K562 (cell line): Measurements from ENCODE around the gene WNT2. TPM values are rescaled to one million over a fixed set of nuclear protein-coding genes. Genes with fewer than 3 reads are reported as not detected.

ENCODE experiments used
- ATAC-seq: fragments of 200-7000 bp; cut with Tn5 transposase; 3 replicates; pipeline ENCODE4 v1.9.1; 2020; ENCODE audit warnings: moderate library complexity
- BruUV-seq: library from RNA; stranded (reverse); fragments of 400-500 nt; replicated peaks from 2 replicates; lab custom pipeline; 2021; lab: Mats Ljungman, UMichigan
- CTCF ChIA-PET: fragments of 300-600 bp; formaldehyde crosslinking; extraction: SDS; loops from one replicate; lab custom pipeline; 2021; ENCODE audit warnings: low intra/inter-chr PET ratio; lab: Yijun Ruan, JAX
- POLR2A ChIA-PET: fragments of 300-600, 350-650 bp; sonication (Branson Sonifier 250); formaldehyde crosslinking; extraction: SDS; loops from one replicate; lab custom pipeline; 2021; ENCODE audit warnings: antibody characterized with exemption, inconsistent platforms; lab: Yijun Ruan, JAX
- DNase-seq, 4 experiments: peaks; one replicate each; pipeline versions ENCODE4 v3.0.0 to v3.0.0-alpha.2; 2011 to 2018; ENCODE audit warnings: low spot score in 3 of 4, mixed read lengths in 3 of 4; ENCODE audit errors: extremely low read depth in 1 of 4
- FAIRE-seq: peaks from 2 replicates; lab custom pipeline; 2011; peaks lifted over from hg19 to GRCh38; lab: Jason Lieb, UNC
- H2AFZ ChIP-seq: 2 replicates; pipeline ENCODE4 v1.6.0; 2011; ENCODE audit warnings: low read depth, low read length, control low read depth, inconsistent platforms
- H3K27ac ChIP-seq: fragments of 200-600 bp; 3 replicates; pipeline ENCODE4 v1.8.0; 2011; ENCODE audit warnings: low read depth, mild to moderate bottlenecking, control low read depth, inconsistent platforms, low read length, moderate library complexity, mixed read lengths; ENCODE audit errors: extremely low read depth
- H3K27me3 ChIP-seq, 2 experiments: fragments of 300-600 bp in 1 of 2; 2 replicates in 1 of 2; 3 replicates in 1 of 2; pipeline versions ENCODE4 v1.6.0 to v1.8.0; 2011; ENCODE audit warnings: inconsistent platforms in 2 of 2, low read length in 2 of 2, mild to moderate bottlenecking in 1 of 2, mixed read lengths in 1 of 2, moderate library complexity in 1 of 2; ENCODE audit not compliant: control insufficient read depth in 2 of 2, insufficient read depth in 2 of 2
- H3K36me3 ChIP-seq: fragments of 300-600 bp; 3 replicates; pipeline ENCODE4 v1.8.0; 2011; ENCODE audit warnings: mild to moderate bottlenecking, low read length, inconsistent platforms; ENCODE audit not compliant: control insufficient read depth, insufficient read depth
- H3K4me1 ChIP-seq, 2 experiments: fragments of 200-600 bp in 1 of 2; replicated peaks in 1 of 2; 2 replicates in 1 of 2; 3 replicates in 1 of 2; pipeline versions ENCODE4 v1.5.1 to v1.8.0; 2011; ENCODE audit warnings: inconsistent platforms in 2 of 2, low read length in 2 of 2, mild to moderate bottlenecking in 1 of 2, mixed read lengths in 1 of 2, moderate library complexity in 1 of 2; ENCODE audit not compliant: control insufficient read depth in 2 of 2, insufficient read depth in 2 of 2
- H3K4me2 ChIP-seq: 2 replicates; pipeline ENCODE4 v1.6.1; 2011; ENCODE audit warnings: low read length, control low read depth, inconsistent platforms, mixed read lengths; ENCODE audit not compliant: insufficient read depth
- H3K4me3 ChIP-seq: fragments of 200-600 bp; sonication (generic), shearing (Covaris generic); 2 replicates; pipeline ENCODE4 v1.5.1; 2016; ENCODE audit warnings: control low read depth, inconsistent platforms
- H3K79me2 ChIP-seq: fragments of 200-600 bp; 3 replicates; pipeline ENCODE4 v1.8.0; 2011; ENCODE audit warnings: low read length, inconsistent platforms; ENCODE audit not compliant: control insufficient read depth, insufficient read depth
- H3K9ac ChIP-seq, 2 experiments: 2 replicates each; pipeline versions ENCODE4 v1.6.0 to v1.6.1; 2011; ENCODE audit warnings: low read depth in 2 of 2, low read length in 2 of 2, control low read depth in 1 of 2, inconsistent platforms in 1 of 2, mild to moderate bottlenecking in 1 of 2, mixed read lengths in 1 of 2; ENCODE audit not compliant: insufficient read depth in 1 of 2
- H3K9me1 ChIP-seq: one replicate; pipeline ENCODE4 v1.6.0; 2011; ENCODE audit warnings: inconsistent platforms, mild to moderate bottlenecking, low read length, moderate library complexity; ENCODE audit not compliant: control insufficient read depth, insufficient read depth
- H3K9me3 ChIP-seq: replicated peaks from 2 replicates; pipeline ENCODE4 v1.5.1; 2011; ENCODE audit warnings: low read depth, low read length, inconsistent platforms; ENCODE audit not compliant: control insufficient read depth, insufficient read depth
- H4K20me1 ChIP-seq: replicated peaks from 2 replicates; pipeline ENCODE4 v1.6.1; 2011; ENCODE audit warnings: low read length, inconsistent platforms, mixed read lengths; ENCODE audit not compliant: control insufficient read depth, insufficient read depth
- RAD21 ChIP-seq, 2 experiments: fragments of 250-450 bp in 1 of 2; fragments of 450-650 bp in 1 of 2; sonication (Bioruptor Pico) in 1 of 2; formaldehyde crosslinking in 1 of 2; IDR thresholded peaks in 1 of 2; conservative IDR thresholded peaks in 1 of 2; 2 replicates each; pipeline versions ENCODE4 v1.4.0 to v1.8.0; 2020 to 2022; ENCODE audit warnings: mild to moderate bottlenecking in 2 of 2, moderate library complexity in 1 of 2
- ZNF354B ChIP-seq: fragments of 250-450 bp; sonication (Bioruptor Pico); IDR thresholded peaks from 2 replicates; pipeline ENCODE4 v1.4.0; 2020
- WGBS: fragments of 100-300 bp; shearing (Covaris generic); methylation state at CpG from one replicate; pipeline ENCODE4 v1.1.6; 2016; ENCODE audit warnings: low coverage, mixed read lengths; ENCODE audit not compliant: insufficient coverage; ENCODE audit errors: missing lambda C conversion rate; 5-methylcytosine and 5-hydroxymethylcytosine counted together
- in situ Hi-C: fragments of 300-500 bp; cut with MboI; formaldehyde crosslinking; loops from 4 replicates; pipeline ENCODE4 v1.15.0; 2018; ENCODE audit warnings: inconsistent platforms, mixed read lengths
- intact Hi-C: fragments of 100-400 bp; cut with micrococcal nuclease; formaldehyde crosslinking; loops from 2 replicates; pipeline ENCODE4 v1.14.2; 2022
- polyA plus RNA-seq, 8 experiments: library from polyadenylated mRNA; depleted of rRNA in 4 of 8; stranded (reverse) in 5 of 8; unstranded in 3 of 8; fragments of >200 nt; fragmentation: Nextera tagmentation in 2 of 8; fragmentation: Illumina TruSeq in 1 of 8; extraction: Ambion mirVana in 2 of 8; extraction: Trizol in 1 of 8; gene quantifications; 2 replicates each; pipeline versions ENCODE4 v1.2.1 to v1.2.3, GENCODE V29; 2011 to 2014; ENCODE audit warnings: inconsistent platforms in 1 of 8, missing spikeins in 1 of 8
- total RNA-seq, 7 experiments: library from RNA; depleted of rRNA in 6 of 7; stranded (reverse); fragments of >200 nt in 6 of 7; fragmentation: Illumina TruSeq in 2 of 7; extraction: Trizol in 2 of 7; gene quantifications; 2 replicates each; pipeline versions ENCODE4 v1.2.1 to v1.2.3, GENCODE V29; 2011 to 2021; ENCODE audit warnings: low replicate concordance in 1 of 7
- TF ChIP-seq, protein P1 (sequence below): sonication (generic); formaldehyde crosslinking; IDR thresholded peaks from 2 replicates; pipeline ENCODE4 v1.8.0; 2022; ENCODE audit warnings: mild to moderate bottlenecking, missing genetic modification reagents
- TF ChIP-seq, protein P2 (sequence below), 2 experiments: fragments of 200-800 bp in 1 of 2; sonication (Bioruptor generic) in 1 of 2; sonication (generic) in 1 of 2; formaldehyde crosslinking in 1 of 2; IDR thresholded peaks in 1 of 2; conservative IDR thresholded peaks in 1 of 2; 2 replicates each; pipeline versions ENCODE4 v1.5.0 to v1.6.1; 2016 to 2020; ENCODE audit warnings: missing compliant biosample characterization in 1 of 2, missing genetic modification characterization in 1 of 2, missing genetic modification reagents in 1 of 2
- TF ChIP-seq, protein P3 (sequence below), 3 experiments: IDR thresholded peaks in 2 of 3; conservative IDR thresholded peaks in 1 of 3; 2 replicates each; pipeline ENCODE4 v1.5.1; 2011 to 2012; ENCODE audit warnings: low read length in 3 of 3, mild to moderate bottlenecking in 3 of 3, control low read depth in 2 of 3, improper control_type of control experiment in 1 of 3, inconsistent platforms in 1 of 3, low read depth in 1 of 3, mixed read lengths in 1 of 3, moderate library complexity in 1 of 3; ENCODE audit not compliant: insufficient read depth in 2 of 3

WNT2 gene
- total and polyA plus RNA-seq, 9 of the 15 experiments (the other 6 are each of a cell fraction or from before 2014, with no cell fraction given) = 0.04 TPM; not detected in 8

DNA sequence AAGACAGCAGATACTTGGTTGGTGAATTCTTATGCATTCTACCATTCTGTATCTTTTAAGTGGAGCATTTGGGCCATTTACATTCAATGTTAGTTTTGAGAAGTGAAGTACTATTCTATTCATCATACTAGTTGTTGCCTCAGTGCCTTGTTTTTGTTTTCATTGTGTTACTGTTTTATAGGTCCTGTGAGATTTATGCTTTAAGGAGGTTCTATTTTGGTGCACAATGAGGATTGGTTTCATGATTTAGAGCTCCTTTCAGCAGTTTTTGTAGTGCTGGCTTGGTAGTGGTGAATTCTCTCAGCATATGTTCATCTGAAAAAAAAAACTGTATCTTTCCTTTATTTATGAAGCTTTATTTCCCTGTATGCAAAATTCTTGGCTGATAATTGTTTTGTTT lies 23.3 kb upstream of the WNT2 start (continued):
- TF ChIP-seq, protein P1, sequence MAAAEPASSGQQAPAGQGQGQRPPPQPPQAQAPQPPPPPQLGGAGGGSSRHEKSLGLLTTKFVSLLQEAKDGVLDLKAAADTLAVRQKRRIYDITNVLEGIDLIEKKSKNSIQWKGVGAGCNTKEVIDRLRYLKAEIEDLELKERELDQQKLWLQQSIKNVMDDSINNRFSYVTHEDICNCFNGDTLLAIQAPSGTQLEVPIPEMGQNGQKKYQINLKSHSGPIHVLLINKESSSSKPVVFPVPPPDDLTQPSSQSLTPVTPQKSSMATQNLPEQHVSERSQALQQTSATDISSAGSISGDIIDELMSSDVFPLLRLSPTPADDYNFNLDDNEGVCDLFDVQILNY = no peak

DNA sequence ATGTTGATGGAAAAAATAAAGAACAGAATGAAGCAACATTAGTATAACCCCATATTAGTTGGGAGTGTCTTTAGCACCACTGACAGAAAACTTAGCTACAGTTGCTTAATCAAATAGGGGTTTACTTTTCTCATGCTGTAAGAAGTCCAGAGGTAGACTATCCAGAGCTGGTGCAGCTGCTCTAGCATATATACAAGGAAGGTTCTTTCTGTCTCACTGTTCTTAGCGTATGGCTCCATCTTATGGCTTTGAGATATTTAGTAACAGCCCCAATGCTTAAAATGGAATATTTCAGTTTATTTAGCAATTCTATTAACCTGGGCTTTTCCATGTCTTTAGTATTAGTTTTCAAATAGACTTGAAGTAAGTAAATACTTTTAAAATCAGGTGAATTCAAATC lies 15.2 kb upstream of the WNT2 start:
- H3K9me3 ChIP-seq = no peaks in the 10 kb centered on the region

More for the DNA sequence above, 15.2 kb upstream of the WNT2 start:
- WGBS = 0% methylated on average over 1 of the region's 1 CpG
- H2AFZ ChIP-seq = no peak overlapping the region
- H3K27me3 ChIP-seq = no peaks in the 10 kb centered on the region
- TF ChIP-seq RAD21 (CRISPR knock-in tag; conservative IDR thresholded peaks at IDR 0.05 in 1 of 2, IDR thresholded peaks at IDR 0.05 in 1 of 2) (peak in 1 of 2 experiments; percentile 58; a peak in 3 of 4 replicates), ZNF354B (CRISPR knock-in tag) (no peak)
- TF ChIP-seq, protein P2, sequence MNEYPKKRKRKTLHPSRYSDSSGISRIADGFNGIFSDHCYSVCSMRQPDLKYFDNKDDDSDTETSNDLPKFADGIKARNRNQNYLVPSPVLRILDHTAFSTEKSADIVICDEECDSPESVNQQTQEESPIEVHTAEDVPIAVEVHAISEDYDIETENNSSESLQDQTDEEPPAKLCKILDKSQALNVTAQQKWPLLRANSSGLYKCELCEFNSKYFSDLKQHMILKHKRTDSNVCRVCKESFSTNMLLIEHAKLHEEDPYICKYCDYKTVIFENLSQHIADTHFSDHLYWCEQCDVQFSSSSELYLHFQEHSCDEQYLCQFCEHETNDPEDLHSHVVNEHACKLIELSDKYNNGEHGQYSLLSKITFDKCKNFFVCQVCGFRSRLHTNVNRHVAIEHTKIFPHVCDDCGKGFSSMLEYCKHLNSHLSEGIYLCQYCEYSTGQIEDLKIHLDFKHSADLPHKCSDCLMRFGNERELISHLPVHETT (CRISPR knock-in tag; conservative IDR thresholded peaks at IDR 0.05 in 1 of 2, IDR thresholded peaks at IDR 0.05 in 1 of 2) = no peak
- TF ChIP-seq, protein P3, sequence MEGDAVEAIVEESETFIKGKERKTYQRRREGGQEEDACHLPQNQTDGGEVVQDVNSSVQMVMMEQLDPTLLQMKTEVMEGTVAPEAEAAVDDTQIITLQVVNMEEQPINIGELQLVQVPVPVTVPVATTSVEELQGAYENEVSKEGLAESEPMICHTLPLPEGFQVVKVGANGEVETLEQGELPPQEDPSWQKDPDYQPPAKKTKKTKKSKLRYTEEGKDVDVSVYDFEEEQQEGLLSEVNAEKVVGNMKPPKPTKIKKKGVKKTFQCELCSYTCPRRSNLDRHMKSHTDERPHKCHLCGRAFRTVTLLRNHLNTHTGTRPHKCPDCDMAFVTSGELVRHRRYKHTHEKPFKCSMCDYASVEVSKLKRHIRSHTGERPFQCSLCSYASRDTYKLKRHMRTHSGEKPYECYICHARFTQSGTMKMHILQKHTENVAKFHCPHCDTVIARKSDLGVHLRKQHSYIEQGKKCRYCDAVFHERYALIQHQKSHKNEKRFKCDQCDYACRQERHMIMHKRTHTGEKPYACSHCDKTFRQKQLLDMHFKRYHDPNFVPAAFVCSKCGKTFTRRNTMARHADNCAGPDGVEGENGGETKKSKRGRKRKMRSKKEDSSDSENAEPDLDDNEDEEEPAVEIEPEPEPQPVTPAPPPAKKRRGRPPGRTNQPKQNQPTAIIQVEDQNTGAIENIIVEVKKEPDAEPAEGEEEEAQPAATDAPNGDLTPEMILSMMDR (IDR thresholded peaks at IDR 0.05 in 2 of 3, conservative IDR thresholded peaks at IDR 0.05 in 1 of 3; ENCODE audit: insufficient read depth in 2 of 3, low read depth in 1 of 3, low read length in 3 of 3) = peak in 1 of 3 experiments; percentile 31; a peak in 1 of 6 replicates
- TF ChIP-seq, all 486 proteins: peak for 2
- ChIA-PET CTCF (no interaction called here), POLR2A (interaction anchor here (0.8 to 0.9 kb wide), 2 partner anchors 13 to 19 kb away, joined by 3 read pairs; no protein-coding TSS in a partner anchor)
- no peak overlapping the region for H3K27ac ChIP-seq
- ATAC-seq = peak; percentile 69
- no peaks in the 10 kb centered on the region for H3K4me1 ChIP-seq
- H3K4me3 ChIP-seq = no peak overlapping the region
- no peaks in the 10 kb centered on the region for H3K9me1 ChIP-seq
- no peaks in the 10 kb centered on the region for H3K79me2 ChIP-seq
- no peak overlapping the region for H3K9ac ChIP-seq
- DNase-seq = no peak
- intact Hi-C loops (no loop called here), in situ Hi-C loops (no loop called here)
- H3K4me2 ChIP-seq = no peak overlapping the region
- no peaks in the 10 kb centered on the region for H3K36me3 ChIP-seq
- no TSS peak for BruUV-seq
- FAIRE-seq = no peak
- no peaks in the 10 kb centered on the region for H4K20me1 ChIP-seq
